GM12891 (cell line): Measurements from ENCODE around the gene HYAL2.
A peak's percentile ranks its signal among the peaks of the same experiment; 100 is the strongest.

ENCODE experiments used
- DNase-seq: peaks from one replicate; pipeline ENCODE4 v3.0.0; 2011; ENCODE audit warnings: low spot score; ENCODE audit not compliant: insufficient read length
- FAIRE-seq: peaks from 2 replicates; lab custom pipeline; 2011; peaks lifted over from hg19 to GRCh38; lab: Jason Lieb, UNC
- PAX5 ChIP-seq: IDR thresholded peaks from 2 replicates; pipeline ENCODE4 v1.6.1; 2011; ENCODE audit warnings: low read length, moderate library complexity, mild to moderate bottlenecking; ENCODE audit not compliant: insufficient read depth, severe bottlenecking
- POLR2A ChIP-seq: IDR thresholded peaks from 2 replicates; pipeline ENCODE4 v1.6.1; 2011; ENCODE audit warnings: low read depth, low read length, control low read depth
- POLR2AphosphoS5 ChIP-seq: IDR thresholded peaks from 2 replicates; pipeline ENCODE4 v1.6.1; 2011; ENCODE audit warnings: low read depth, low read length, control low read depth
- POU2F2 ChIP-seq: IDR thresholded peaks from 2 replicates; pipeline ENCODE4 v1.6.1; 2011; ENCODE audit warnings: low read depth, mild to moderate bottlenecking, control low read depth, low read length, moderate library complexity
- SPI1 ChIP-seq: IDR thresholded peaks from 2 replicates; pipeline ENCODE4 v1.6.1; 2011; ENCODE audit warnings: low read depth, low read length, control low read depth
- TAF1 ChIP-seq: IDR thresholded peaks from 2 replicates; pipeline ENCODE4 v1.6.1; 2011; ENCODE audit warnings: low read depth, low read length, control low read depth

The HYAL2 gene

GRCh38 chr3:50341537-50341936, 19.0 kb upstream of the HYAL2 start:
- DNase-seq (no peak), FAIRE-seq (peak; percentile 9)
- TF ChIP-seq SPI1 (no peak), TAF1 (no peak), POLR2A (no peak), PAX5 (no peak), POU2F2 (no peak), POLR2AphosphoS5 (no peak)

GRCh38 chr3:50340448-50341329, 18.1 kb upstream of the HYAL2 start, which contains the start of gene RASSF1:
TSS of gene RASSF1 (minus strand) at chr3:50340836. CDS start at chr3:50340805, 31 bp downstream.
- DNase-seq (peak; percentile 73), FAIRE-seq (peak; percentile 81)
- TF ChIP-seq POLR2A = 0 out of 2 replicates have a peak, but pooled peaks have one; percentile 31
- no peak for TF ChIP-seq POLR2AphosphoS5
- TF ChIP-seq SPI1 = no peak

DNA sequence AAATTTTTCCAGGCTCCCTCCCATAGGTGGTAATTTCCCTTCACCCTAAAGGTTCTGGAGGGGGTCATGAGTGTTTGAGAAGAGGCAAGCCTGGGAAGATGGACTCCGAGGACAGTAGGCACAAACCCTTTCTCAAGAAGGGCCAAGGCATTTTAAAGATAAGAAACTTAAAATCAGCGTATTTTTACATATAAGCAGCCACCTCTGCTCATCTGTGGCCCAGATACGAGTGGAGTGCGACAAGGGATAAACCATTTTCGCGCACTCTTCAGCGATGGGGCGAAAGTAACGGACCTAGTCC, 17.6 kb upstream of the HYAL2 start:
- DNase-seq (no peak), FAIRE-seq (no peak)
- no peak for TF ChIP-seq POU2F2
- TF ChIP-seq TAF1 = no peak
- no peak for TF ChIP-seq POLR2A
- TF ChIP-seq SPI1 = no peak
- TF ChIP-seq POLR2AphosphoS5 = no peak
- TF ChIP-seq PAX5 = no peak

GRCh38 chr3:50339485-50340146, 17.1 kb upstream of the HYAL2 start:
- TF ChIP-seq SPI1 (no peak), PAX5 (no peak), POLR2A (no peak)
- DNase-seq = no peak
- no peak for FAIRE-seq

DNA sequence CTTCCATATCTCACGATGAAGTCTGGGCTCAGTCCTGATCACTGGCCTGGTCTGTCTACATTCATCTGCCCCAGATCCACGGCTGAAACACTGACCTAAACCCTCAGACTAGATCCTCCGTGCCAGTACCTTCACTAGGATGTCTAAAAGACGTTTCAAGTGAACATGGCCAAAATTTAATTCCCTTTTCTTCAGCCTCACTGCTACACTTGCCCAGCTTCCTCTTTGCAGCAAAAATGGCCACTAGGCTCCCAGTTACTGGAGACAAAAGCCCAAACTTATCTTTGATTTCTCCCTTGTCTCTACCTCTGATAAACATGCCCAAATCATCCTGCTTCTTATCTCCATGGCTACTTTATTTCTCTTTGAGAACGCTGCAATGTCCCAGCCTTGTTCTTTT, 16.4 kb upstream of the HYAL2 start:
- TF ChIP-seq SPI1 (peak; percentile 42), POU2F2 (no peak), TAF1 (no peak)

GRCh38 chr3:50337175-50337861, 14.8 kb upstream of the HYAL2 start:
- FAIRE-seq (peak; percentile 99), DNase-seq (peak; percentile 98)
- TF ChIP-seq POLR2A (peak; percentile 50), PAX5 (no peak), TAF1 (no peak; the same call in 1 of the 2 replicates), POLR2AphosphoS5 (peak; percentile 85), POU2F2 (no peak; the same call in 1 of the 2 replicates), SPI1 (no peak)

More for the DNA sequence above, 16.4 kb upstream of the HYAL2 start:
- DNase-seq (no peak), FAIRE-seq (peak; percentile 80)

DNA sequence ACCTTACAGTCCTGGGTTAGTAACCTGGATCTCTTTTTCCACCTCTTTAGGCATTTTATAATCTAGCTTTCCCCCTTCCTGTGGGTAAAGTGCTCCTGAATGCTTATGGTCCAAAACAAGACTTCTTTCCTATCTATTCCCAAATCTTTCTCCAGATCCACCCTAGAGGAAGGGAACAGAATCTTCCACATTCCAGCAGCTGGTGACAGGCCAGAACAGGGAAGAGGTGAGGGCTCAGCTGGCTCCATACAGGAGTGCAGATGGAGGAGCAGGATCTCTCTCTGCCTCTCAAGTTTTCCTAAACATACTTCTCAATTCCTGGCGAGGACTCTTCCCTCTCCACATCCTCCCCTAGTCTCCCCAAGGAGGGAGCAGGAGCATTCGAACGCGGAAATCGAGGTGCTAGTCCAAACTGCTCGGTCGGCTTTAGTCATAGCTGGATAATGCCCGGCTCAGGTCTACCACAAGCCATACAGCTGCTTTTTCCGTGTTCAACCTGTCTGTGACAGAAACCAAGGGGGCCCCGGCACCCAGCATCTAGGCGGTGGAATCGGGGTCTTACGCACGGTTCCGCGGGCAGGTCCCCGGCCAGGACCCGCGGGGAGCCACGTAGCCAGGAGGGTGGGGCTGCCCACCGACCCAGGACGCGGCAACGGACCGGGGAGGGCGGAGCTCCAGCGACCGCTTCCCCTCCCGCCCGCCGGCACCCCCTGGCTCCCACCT, 14.1 kb upstream of the HYAL2 start:
- DNase-seq = no peak
- peak; percentile 31 for FAIRE-seq
- TF ChIP-seq POLR2A = no peak

- no peak for FAIRE-seq
- no peak for TF ChIP-seq TAF1
- TF ChIP-seq POU2F2 = no peak
- no peak for TF ChIP-seq PAX5
- TF ChIP-seq POLR2A = no peak
- TF ChIP-seq SPI1 = no peak
- TF ChIP-seq POLR2AphosphoS5 = no peak
- DNase-seq = no peak
These were observed 12.0 kb upstream of the HYAL2 start for GRCh38 chr3:50334339-50335075.

GRCh38 chr3:50333744-50334328, 11.3 kb upstream of the HYAL2 start:
- no peak for DNase-seq
- FAIRE-seq = no peak
- TF ChIP-seq TAF1 = no peak
- TF ChIP-seq SPI1 = no peak
- no peak for TF ChIP-seq POLR2AphosphoS5
- no peak for TF ChIP-seq POLR2A
- no peak for TF ChIP-seq PAX5
- no peak for TF ChIP-seq POU2F2
